GM12873 (cell line): ENCODE data around the gene EGF.

Experiments
- CTCF ChIP-seq: IDR thresholded peaks from 2 replicates; pipeline ENCODE4 v1.5.1; 2012; ENCODE audit warnings: low read depth, mild to moderate bottlenecking, moderate library complexity, low read length, control low read depth; ENCODE audit not compliant: insufficient read depth; ENCODE audit errors: missing control alignments

The EGF gene

GRCh38 chr4:109966891-109967481, 54.3 kb downstream of the EGF start:
- TF ChIP-seq CTCF, result no peak

DNA sequence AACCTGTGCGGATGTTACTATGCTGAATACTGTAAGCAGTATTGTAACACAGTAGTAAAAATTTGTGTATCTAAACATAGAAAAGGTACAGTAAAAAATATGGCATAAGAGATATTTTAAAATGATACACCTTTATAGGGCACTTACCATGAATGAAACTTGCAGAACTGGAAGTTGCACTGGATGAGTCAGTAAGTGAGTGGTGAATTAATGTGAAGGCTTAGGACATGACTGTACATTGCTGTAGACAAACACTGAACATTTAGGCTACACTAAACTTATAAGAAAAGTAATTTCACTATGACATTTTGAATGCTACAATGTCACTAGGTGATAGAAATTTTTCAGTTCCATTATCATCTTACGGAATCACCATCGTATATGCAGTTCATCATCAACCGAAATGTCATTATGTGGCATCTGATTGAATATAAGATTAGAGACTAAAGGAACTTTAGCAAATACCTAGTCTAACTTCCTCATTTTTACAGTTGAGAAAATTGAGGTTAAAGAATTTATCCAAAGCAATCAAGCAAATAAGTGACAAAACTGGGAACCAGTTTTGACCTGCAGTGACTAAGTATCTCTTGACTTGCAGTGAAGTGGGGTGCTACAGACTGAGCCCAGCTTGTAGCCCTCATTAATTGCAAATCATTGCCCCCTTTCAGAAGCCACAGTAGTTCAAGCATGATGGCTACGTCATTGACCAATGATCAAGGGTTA, 55.3 kb downstream of the EGF start:
- TF ChIP-seq CTCF, result no peak

GRCh38 chr4:109969087-109969486, 56.4 kb downstream of the EGF start:
- no peak for TF ChIP-seq CTCF

GRCh38 chr4:109969919-109970318, 57.2 kb downstream of the EGF start:
- no peak for TF ChIP-seq CTCF

- no peak for TF ChIP-seq CTCF
Observed at GRCh38 chr4:109972786-109973528, 60.3 kb downstream of the EGF start.

DNA sequence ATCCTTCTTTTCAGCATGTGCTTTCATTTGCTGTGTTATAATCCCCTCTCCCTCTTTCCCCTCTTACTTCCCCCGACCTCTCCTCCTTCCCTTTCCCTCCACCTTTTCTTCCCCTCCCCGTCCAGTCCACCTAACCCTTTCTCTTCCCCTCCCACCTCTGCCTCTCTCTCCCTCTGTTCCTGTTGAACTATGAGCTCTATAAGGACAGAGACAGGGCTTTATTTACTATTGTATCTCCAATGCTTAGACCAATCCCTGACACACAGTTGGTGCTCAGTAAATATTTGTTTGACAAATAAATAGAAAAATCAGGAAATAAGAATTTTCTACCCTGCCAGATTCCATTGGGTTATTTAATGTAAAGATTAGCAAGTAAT, 60.8 kb downstream of the EGF start:
- no peak for TF ChIP-seq CTCF

GRCh38 chr4:109976189-109976588, 63.5 kb downstream of the EGF start:
- no peak for TF ChIP-seq CTCF
